ENCODE data around the gene CHFR.
"Not testable (repeated sequence)": the region's sequence is repeated elsewhere in the genome, so short reads cannot be mapped to it uniquely, and the experiment has no call there.

CHFR gene

GRCh38 chr12:132853285-132854092 lies 33.9 kb downstream of the CHFR start:
- no peak for TF ChIP-seq CTCF (conservative IDR thresholded peaks at IDR 0.05)
- no peak overlapping the region for H3K27ac ChIP-seq

- TF ChIP-seq CTCF (conservative IDR thresholded peaks at IDR 0.05) = no peak
- no peak overlapping the region for H3K27ac ChIP-seq
These were observed 34.9 kb downstream of the CHFR start for GRCh38 chr12:132852496-132852895.

- no peak for TF ChIP-seq CTCF (conservative IDR thresholded peaks at IDR 0.05)
These were observed 35.9 kb downstream of the CHFR start for GRCh38 chr12:132851465-132851864.

GRCh38 chr12:132850291-132850690 lies 37.1 kb downstream of the CHFR start:
- no peak for TF ChIP-seq CTCF (conservative IDR thresholded peaks at IDR 0.05)
- H3K27ac ChIP-seq = no peak overlapping the region

More at GRCh38 chr12:132851465-132851864, 35.9 kb downstream of the CHFR start:
- H3K27ac ChIP-seq = no peak overlapping the region

- no peak overlapping the region for H3K27ac ChIP-seq
- no peak for TF ChIP-seq CTCF (conservative IDR thresholded peaks at IDR 0.05)
These were observed 38.9 kb downstream of the CHFR start for GRCh38 chr12:132848521-132848920.

- no peak overlapping the region for H3K27ac ChIP-seq
These were observed 39.7 kb downstream of the CHFR start for GRCh38 chr12:132847363-132848356.

GRCh38 chr12:132844681-132845080 lies 42.7 kb downstream of the CHFR start:
- not testable (repeated sequence) for H3K27ac ChIP-seq

More at GRCh38 chr12:132847363-132848356, 39.7 kb downstream of the CHFR start:
- TF ChIP-seq CTCF (conservative IDR thresholded peaks at IDR 0.05) = no peak

Measured in VCaP (cell line).